Islet of Langerhans (tissue), 1 donor: ENCODE results near the gene EMC7.
"Not testable (repeated sequence)": the region's sequence is repeated elsewhere in the genome, so short reads cannot be mapped to it uniquely, and the experiment has no call there.

ENCODE experiments used
- FAIRE-seq: peaks from one replicate; lab custom pipeline; 2011; peaks lifted over from hg19 to GRCh38; lab: Jason Lieb, UNC

Gene EMC7

DNA sequence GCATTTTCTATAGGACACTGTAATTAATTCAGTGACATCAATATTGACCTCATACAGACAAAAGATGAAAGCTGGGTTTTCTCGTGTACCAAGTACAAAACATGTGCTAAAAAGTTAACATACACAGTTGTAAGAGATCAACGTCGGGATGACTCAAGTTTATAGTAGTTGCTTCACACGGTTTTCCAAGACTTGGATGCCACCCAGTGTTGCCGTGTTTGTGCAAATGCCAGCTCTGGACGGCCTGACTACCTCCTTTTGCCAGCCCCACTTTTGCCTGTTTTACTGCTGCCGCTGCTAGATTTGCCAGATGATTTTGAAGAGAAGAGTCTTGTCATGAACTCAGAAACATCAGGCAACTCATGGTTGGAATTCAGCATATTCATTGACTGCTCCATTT lies 17.6 kb downstream of the EMC7 start:
- no peak for FAIRE-seq

DNA sequence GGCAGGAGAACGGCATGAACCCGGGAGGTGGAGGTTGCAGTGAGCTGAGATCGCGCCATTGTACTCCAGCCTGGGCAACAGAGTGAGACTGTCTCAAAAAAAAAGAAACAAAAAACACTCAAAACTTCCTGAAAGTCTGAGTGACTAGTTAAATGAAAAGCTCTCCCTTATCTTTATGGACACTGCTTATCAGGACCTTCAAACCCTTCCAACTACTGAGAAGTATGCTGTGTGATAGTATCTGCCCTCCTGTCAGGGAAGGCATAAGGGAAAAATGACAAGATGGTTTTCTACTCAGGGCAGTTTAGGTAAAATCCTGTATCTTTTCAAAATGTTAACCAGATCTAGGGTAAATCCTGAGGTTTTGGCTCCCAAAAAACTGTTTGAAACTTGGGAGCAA lies 21.8 kb downstream of the EMC7 start:
- FAIRE-seq: no peak

DNA sequence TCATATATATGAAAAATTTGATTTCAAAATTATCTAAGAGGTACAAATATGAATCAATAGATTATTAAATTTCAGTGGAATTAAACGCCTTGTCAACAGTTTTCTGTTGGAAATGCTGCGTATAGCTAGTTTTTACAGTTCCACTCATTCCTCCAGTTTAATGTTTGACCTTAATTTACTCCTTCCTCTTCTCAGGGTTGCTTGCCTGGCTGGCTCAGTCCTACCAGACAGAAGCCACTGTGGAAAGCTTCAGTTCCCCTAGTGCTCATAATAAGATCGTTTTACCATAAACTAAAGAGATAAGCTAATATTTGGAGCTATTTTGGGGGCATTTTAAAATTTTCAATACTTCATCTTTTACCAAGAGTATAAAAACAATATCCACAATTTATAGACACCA lies 22.8 kb downstream of the EMC7 start:
- FAIRE-seq: no peak

DNA sequence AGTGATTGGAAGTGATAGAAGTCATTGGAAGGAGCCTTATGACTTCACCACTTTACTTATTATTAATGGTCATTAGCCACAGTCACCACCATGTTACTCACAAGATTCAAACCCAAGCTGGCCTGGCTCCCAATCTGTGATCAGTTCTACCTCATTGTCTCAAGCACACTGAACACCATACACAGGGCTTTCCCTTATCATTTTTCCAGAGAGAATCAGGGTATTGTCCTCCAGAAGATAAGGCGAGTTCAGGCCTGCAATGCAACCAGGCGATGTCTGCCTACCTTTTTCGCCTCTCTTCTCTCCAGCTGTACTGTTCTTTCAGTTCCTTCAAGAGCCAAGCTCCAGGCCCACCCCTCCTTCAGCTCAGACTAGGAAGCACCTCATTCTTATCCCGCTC lies 24.9 kb downstream of the EMC7 start:
- no peak for FAIRE-seq

DNA sequence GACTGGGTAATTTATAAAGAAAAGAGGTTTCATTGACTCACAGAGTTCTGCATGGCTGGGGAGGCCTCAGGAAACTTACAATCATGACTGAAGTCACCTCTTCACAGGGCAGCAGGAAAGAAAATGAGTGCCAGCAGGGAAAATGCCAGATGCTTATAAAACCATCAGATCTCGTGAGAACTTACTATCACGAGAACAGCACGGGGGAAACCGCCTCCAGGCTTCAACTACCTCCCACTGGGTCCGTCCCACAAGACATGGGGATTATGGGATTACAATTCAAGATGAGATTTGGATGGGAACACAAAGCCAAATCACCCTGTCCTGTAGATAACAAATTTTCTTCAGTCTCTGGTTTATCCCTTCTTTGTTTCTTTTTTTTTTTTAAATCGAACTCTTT lies 31.7 kb downstream of the EMC7 start:
- FAIRE-seq: no peak

DNA sequence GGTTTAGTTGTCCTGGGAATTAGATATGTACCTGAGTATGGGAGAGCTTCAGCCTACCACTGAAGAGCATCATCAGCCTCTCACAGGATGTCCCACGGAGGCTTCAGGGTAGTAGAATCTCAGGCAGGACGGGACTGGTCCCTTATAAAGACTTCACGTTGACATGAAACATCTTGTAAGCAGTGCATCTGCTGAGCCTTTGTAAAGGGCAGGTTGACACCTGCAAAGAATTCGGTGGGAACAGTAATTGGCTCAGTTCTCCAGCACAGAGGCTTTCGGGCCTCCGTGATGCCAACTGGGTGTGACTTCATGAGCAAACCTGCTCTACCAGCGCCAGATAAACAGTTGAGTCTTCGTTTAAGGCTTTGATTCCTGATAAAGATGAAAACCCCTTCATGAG lies 35.7 kb downstream of the EMC7 start:
- no peak for FAIRE-seq

DNA sequence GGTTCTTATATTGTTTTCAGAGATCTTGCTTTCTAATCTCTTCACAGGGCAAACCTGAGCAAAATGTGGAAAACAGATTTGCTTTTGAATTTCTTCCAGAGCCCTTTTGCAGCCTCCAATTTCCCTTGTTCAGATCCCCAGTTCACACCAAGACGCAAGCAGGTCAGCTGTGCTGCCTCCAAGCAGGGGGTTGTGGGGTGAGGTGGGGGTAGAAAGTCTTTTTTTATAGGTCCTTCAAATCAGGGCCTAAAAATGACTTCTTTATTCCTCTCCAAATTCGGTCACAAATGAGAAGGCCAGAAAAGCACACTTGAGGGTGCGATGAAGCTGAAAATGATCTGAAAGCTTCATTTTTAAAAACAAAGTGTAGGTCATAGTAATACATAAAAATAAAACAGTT lies 36.4 kb downstream of the EMC7 start:
- no peak for FAIRE-seq

DNA sequence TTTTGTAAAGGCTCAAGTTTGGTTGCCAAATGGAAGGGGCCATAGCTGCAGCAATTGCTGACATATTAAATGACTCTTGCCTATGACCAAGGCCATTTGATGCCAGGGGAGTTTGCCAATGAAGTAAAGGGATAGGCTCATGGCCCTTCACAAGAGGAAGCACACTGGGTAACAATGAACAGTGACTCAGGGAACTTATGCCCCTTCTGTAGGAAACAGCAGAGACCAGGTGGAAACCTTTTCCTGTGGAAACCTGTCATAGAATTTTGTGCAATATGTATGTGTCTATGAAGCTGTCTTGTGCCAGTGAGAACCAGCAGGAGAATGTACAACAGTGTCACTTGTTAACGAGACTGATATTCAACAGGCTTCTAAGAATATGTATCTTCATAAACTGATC lies 37.2 kb downstream of the EMC7 start:
- FAIRE-seq: no peak

DNA sequence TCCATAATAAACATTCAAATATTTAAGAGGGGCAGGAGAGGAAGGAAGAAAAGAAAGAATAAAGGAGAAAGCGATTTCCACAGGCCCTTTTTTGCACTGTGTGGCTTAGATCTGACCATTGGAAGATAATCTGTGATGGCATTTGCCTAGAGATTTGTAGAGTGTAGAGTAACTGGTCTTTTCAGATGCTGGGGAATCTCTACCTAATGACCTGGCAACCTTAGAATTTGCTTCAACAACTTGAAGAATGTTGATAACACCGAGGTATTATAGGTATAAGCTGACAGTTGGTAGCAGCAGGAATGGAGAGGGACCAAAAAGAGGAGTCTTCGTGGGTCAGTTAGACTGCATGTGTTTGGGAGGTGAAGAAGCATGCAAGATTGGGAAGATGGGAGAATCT lies 41.7 kb downstream of the EMC7 start:
- no peak for FAIRE-seq

DNA sequence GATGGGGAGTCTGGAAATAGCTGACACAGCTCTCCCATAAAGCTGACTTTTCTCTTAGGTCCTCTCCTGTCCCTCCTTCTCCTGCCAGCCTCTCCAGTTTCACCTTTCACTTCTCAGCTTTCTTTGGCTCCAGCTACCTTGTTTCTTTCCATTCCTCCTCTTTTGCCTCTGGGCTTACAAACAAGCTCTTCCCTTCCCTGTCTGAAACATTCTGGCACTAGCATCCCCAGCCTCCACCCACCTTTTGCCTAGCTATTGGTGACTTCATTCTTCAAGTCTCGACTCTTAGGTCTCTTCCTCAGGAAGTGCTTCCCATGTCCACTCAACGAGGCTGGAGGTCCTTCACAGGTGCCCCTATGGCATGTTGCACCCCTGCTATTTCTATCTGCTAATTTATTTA lies 42.2 kb downstream of the EMC7 start:
- no peak for FAIRE-seq

DNA sequence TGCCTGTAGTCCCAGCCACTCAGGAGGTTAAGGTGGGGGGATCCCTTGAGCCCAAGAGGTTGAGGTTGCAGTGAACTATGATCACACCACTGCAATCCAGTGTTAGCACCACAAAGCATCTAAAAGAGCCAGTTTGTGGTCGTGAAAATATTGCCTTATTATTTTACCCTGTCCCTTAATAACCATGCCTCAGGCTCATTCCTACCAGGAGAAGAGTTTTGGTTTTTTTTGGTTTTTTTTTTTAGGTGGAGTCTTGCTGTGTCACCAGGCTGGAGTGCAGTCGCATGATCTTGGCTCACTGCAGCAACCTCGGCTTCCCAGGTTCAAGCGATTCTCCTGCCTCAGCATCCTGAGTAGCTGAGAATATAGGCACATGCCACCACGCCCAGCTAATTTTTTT lies 44.8 kb downstream of the EMC7 start:
- no peak for FAIRE-seq

DNA sequence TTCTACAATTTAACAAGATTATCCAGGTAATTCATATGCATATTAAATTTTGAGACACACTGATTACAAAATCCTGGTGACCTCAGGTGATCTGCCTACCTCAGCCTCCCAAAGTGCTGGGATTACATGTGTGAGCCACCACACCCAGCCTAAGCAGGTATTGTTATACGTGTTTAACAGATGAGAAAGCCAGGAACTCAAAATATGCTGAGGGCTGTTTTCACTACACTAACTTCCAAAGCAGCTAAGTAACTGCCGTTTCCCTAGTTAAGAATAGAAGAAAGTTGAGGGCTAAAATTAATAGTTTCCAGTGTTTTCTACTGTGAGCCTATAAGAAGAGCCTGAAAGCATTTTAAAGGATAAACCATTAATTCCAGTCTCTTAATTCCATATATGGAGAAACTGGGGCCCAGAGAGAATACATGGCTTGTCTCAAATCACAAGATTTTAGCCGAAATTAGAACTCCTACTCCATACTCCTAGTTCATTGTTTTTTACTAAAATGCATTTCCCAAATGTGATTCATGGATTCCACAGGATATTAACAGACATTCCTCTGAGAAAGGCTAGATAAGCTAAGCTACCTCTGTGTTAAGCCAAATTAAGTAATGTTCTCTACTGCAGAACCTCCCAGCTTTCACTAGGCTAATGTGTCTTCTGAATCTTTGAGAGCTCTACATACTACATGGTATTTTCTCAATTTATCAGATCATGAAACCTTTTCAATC lies 45.6 kb downstream of the EMC7 start:
- FAIRE-seq: no peak

DNA sequence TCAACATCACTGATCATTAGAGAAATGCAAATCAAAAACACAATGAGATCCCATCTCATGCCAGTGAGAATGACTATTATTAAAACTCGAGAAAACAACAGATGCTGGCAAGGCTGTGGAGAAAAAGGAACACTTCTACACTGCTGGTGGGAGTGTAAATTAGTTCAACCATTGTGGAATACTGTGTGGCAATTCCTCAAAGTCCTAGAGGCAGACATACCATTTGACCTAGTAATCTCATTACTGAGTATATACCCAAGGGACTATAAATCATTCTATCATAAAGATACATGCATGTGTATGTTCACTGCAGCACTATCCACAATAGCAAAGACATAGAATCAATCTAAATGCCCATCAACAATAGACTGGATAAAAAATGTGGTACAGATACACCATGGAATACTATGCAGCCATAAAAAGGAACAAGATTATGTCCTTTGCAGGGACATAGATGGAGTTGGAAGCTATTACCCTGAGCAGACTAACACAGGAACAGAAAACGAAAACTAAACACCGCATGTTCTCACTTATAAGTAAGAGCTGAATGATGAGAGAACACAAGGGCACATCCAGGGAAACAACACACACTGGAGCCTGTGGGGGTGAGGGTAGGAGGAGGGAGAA lies 47.5 kb downstream of the EMC7 start:
- FAIRE-seq: no peak

DNA sequence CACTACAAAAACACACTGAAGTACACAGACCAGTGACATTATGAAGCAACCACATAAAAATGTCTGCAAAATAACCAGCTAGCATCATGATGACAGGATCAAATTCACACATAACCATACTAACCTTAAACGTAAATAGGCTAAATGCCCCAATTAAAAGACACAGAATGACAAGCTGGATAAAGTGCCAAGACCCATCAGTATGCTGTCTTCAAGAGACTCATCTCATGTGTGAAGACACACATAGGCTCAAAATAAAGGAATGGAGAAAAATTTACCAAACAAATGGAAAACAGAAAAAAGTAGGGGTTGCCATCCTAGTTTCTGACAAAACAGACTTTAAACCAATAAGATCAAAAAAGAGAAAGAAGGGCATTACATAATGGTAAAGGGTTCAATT lies 51.3 kb downstream of the EMC7 start:
- FAIRE-seq: not testable (repeated sequence)

DNA sequence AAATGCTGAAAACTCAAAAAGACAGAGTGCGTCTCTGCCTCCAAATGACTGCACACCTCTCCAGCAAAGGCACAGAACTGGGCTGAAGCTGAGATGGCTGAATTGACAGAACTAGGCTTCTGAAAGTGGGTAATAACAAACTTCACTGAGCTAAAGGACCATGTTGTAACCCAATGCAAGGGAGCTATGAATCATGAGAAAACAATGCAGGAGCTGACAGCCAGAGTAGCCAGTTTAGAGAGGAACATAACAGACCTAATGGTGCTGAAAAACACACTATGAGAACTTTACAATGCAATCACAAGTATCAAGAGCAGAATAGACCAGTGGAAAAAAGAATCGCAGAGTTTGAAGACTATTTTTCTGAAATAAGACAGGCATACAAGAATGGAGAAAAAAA lies 52.5 kb downstream of the EMC7 start:
- no peak for FAIRE-seq

DNA sequence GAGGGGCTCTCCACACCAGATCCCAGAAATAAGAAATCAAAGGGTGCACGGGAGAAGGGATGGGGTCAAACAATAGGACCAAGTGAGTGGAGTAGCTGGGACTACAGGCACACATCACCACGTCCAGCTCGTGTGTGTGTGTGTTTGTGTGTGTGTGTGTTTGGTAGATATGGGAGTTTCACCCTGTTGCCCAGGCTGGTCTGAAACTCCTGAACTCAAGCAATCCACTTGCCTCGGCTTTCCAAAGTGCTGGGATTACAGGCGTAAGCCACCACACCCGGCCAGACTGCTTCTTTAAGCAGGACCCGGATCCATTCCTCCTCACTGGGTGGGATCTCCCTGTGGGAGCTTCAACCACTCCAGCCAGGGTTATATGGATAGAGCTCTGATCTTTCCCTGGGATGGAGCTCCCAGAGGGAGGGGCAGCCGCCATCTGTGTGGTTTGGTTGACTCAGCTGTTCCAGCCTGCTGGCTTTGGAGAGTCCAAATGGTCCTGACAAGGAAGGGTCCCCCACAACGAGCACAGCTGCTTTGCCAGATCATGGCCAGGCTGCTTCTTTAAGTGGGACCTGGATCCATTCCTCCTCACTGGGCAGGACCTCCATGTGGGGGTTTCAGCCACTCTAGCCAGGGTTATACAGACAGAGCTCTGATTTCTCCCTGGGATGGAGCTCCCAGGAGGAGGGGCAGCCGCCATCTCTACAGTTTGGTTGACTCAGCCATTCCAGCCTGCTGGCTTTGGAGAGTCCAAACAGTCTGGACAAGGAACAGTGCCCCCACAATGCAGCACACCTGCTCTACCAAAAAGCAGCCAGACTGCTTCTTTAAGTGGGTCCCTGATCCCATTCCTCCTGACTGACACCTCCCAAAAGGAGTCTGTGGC lies 53.5 kb downstream of the EMC7 start:
- no peak for FAIRE-seq

DNA sequence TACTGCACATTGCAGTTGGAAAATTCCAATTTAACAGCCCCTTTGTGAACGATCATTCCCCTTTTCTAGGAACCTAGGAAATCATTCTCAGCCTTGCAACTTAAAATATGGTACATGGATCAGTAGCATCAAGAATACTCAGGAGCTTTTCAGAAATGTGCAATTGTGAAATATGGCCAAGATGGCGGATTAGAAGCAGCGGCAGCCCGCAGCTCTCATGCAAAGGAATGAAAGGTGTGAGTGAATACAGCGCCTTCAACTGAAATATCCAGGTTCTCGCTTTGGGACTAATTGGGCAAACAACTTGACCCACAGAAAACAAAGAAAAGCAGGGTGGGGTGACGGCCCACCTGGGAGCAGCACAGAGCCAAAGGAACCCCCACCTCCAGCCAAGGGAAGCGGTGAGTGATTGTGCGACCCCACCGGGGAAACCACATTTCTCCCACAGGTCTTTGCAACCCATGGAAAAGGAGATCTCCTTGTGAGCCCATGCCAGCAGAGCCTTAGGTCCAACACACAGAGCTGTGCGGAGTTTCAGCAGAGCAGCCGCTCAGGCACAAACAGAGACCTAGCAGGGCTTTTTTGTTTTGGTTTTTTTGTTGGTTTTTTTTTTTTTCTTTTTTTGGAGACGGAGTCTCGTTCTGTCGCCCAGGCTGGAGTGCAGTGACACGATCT lies 55.1 kb downstream of the EMC7 start:
- no peak for FAIRE-seq

DNA sequence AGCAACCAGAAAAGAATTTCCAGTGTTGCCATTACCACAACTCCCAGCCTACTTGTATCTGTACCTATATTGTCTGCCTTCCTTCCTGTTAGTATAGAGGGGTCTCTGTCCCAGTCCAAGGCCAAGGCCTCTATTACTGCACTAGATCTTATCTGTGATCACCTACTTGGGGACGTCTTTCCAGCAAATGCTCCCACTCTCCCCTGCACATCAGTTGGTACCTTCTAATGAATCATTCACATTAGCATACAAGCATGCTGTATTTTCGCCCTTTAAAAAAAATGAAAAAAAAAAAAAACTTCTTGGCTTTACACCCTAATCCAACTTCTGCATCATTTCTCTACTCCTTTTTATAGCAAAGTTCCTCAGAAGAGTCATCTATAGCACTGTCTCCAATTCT lies 57.8 kb downstream of the EMC7 start:
- no peak for FAIRE-seq

DNA sequence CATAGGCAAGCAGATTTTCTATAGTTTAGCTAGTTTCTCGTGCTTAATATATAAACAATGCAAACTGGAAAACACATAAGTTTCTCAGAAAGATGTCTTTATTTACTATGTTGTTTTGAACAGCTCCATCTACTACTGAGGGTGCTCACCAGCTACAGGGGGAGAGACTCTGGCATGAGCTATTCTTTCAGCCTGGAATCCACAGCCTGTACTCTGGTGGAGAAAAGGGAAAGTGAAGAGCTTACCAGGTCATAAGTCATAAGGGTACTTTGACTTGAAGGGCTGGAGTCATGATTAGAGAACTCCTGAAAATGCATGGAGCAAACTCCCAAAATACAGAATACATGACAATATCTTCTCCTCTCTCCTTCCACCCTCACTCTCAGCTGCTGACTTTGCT lies 58.3 kb downstream of the EMC7 start:
- FAIRE-seq: no peak

DNA sequence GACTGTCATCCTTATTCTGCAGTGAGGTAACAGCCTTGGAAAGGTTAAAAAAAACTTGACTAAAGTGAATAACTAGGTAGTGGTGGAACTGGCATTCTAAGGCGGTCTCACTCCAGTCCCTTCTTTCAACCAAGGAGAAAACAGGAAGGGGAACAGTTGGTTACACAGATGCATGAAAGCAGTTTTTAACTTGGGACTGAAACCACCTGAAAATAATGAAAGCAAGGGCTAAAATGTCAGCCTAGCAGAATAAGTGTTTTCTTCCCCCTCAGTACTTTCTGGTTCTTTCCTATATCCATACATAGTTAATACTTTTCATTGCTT lies 61.9 kb downstream of the EMC7 start:
- FAIRE-seq: no peak

DNA sequence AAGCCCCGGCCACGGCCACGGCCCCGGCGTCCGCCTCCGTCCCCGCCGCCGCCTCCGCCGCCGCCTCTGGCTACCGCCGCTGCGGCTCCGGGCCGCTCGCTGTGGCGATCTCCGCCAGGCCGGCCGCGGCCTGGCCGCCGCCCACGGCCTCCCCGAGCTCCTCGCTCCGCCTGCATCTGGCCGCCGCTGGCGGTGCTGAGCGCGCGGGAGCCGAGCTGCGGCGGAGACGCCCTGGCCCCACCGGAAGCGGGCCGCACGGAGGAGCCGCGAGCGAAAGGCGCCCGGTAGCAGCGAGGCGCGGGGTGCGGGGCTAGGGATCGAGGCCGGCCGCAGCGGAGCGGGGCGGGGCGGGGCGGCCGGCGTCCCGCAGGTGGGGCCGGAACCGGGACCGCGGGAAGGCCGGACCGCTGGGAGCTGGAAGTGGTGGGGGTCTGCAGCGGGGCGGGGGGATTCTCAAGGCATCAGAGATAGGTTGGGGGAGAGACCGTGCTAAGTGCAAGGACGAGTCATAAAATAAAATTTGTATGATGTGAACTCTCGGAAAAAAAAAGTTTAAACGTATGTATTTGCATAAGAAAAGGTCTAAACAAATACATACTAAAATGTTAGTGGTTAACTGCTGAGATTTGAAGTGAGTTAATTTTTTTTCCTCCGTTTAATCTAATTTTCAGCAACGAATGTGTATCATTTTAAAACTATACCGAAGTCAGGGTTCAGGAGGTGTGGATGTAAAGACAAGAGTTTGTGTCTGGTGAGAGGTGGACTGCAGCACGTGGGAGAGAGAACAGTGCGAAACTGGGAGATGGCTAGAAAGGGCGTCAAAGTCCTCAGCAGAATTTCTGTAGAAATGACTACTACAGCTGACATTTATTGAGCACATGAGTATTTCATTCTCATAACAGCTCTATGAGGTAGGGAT lies 62.5 kb downstream of the EMC7 start, which contains the start of gene AVEN:
AVEN (minus strand) TSS at position 334 of the 919 bp plus-strand sequence; CDS start at position 176, 158 bp downstream.
- FAIRE-seq: no peak
